NCI-H524 (cell line): ENCODE data around the gene TRAPPC10.
"Not testable (repeated sequence)": the region's sequence is repeated elsewhere in the genome, so short reads cannot be mapped to it uniquely, and the experiment has no call there.

Experiments used
- DNase-seq, 2 experiments: peaks; one replicate each; lab custom pipeline; 2025; lab: John Stamatoyannopoulos, UW

The TRAPPC10 gene

DNA sequence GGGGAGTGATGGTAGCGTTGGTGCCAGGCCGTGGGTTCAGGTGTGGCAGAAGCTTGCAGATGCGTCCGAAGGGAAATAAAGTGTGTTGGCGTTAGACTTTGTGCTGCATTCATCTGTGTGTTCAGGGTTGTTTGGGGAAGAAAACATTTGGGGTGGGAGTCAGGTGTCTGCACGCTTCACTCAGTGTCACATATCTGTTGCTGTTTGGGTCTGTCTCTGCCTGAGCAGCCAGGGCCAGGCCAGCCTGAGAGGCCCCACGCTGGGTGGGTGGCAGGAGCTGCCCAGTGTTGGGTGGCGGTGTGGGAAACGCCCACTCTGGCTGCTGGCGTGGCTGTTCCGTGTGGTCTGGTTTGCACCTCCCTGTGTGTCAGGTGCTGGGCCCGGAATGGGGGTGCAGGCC lies 133.5 kb downstream of the TRAPPC10 start:
- not testable (repeated sequence) for DNase-seq

DNA sequence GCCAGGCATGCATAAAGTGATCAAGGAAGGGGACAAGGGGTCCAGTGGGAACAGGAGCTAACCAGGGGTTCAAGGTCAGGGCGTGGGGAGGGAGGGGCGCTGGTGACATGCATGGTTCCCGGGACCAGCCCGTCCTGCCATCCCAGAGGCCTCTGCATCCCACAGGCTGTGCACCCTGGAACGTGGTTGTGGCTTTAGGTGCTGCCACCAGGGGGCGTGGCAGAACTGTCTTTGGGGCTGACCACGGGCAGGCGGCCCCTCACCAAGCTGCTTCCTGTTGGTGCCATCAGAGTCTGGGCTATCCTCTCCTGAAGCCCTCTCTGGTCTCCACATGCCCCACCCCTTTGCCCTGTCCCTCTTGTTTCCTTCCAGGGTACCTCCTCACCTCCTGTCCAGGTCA lies 135.0 kb downstream of the TRAPPC10 start:
- DNase-seq: not testable (repeated sequence)

DNA sequence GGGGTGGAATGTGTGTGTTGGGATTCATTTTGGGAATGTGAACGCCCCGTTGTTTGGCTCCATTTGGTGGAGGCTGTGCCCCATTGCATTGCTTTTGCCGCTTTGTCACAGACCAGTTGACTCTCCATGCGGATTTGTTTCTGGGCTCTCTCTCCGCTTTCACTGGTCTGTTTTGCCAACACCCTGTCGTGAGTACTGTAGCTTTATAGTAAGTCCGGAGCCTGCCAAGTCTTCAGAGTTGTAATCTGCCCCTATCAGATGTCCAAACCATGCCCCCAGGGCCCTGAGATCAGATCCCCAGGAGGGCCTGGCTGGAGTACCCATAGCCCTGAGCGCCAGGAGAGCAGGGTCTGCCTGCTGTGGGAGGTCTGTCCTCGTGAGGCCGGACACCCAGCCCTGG lies 138.1 kb downstream of the TRAPPC10 start:
- DNase-seq: not testable (repeated sequence)

DNA sequence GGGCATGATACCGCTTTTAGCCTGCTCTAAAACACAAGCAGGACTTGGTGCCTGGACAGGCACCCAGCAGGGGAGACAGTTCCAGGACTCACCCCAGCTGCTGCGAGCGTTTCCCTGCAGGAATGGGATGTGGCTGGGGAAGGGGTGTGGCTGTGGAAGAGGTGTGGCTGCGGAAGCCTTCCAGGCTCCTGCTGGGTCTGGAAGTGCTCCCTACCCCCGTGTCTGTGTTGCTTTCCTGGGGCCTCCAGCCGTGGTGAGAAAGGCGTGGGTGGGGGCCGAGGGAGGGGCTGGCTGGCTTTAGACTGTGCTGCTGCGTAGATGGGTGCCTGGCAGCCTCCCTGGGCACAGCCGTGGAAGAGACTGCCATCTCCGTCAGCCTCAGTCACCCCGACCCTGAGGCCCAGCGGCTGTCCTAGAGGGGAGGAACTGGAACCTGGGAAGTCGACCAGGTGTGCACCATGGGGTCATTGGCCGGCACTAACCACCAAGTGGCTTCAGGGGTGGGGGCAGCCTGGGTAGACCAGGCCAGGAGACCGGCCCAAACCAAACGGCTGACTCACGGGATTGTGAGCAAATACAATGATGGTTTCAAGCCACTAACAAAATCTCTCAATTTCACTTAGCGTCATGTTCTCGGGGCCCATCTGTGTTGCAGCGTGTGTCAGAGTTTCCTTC lies 141.2 kb downstream of the TRAPPC10 start:
- DNase-seq: not testable (repeated sequence)

DNA sequence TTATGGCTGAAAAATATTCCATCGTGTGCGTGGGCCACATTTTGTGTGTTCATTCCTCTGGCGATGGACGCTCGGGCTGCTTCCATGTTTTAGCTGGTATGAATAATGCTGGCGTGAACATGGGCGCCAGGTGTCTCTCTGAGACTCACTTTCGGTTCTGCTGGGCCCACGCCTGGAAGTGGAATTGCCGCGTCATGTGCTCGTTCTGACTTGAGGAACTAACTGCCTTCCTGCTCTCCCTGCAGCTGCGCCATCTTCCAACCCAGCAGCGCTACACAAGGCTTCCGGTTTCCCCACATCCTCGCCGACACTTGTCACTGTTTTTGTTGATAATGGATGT lies 141.8 kb downstream of the TRAPPC10 start:
- DNase-seq: not testable (repeated sequence)

DNA sequence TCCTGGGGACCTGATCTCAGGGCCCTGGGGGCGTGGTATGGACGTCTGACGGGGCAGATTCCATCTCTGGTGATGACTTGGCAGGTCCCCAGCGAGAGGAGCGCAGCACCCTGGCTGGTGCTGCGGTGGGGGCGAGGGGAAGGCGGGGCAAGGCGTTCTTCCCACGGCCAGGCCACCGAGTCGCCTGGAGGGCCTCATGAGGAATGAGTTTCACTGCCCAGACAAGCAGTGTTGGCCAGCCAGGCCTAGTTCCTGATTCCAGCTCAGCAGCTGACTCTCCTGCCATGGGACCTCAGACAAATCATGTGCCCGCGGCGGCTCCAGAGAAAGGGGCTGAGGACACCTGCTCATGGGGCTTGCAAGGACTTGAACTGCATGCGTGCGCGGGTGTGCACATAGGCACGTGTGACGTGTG lies 142.7 kb downstream of the TRAPPC10 start:
- DNase-seq: not testable (repeated sequence)

DNA sequence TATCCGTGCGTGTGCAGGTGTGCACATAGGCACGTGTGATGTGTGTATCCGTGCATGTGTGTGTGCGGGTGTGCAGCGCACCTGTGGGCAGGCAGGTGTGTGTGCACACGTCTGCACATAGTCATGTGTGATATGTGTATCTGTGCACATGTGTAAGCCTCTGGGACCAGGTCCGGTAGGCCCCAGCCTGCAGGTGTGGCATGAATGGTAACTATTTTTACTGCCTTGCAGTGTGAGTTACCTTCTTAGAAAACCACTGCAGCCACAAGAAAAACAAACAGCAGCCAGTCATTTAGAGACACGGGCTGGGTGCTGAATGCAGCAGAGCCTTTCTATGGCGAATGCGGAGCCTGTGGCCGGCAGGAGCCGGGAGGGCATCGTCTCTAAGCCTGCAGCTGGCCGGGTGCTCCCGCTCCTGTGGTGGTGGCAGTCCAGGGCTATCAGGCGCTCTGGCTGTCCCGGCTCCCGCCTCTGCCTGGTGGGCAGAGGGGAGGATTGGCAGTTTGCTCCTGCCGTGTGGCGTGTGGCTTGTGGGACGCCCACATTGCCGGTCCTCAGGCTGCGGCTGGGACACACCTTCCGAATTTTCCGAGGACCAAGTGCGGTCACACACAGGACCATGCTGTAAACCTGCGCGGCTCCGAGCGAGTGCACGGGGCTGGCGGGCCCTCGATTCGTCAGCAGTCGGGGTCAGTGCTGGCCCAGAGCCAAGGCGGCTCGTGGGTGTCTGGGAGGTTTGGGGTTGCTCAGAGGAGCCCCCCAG lies 143.3 kb downstream of the TRAPPC10 start:
- DNase-seq: not testable (repeated sequence)

DNA sequence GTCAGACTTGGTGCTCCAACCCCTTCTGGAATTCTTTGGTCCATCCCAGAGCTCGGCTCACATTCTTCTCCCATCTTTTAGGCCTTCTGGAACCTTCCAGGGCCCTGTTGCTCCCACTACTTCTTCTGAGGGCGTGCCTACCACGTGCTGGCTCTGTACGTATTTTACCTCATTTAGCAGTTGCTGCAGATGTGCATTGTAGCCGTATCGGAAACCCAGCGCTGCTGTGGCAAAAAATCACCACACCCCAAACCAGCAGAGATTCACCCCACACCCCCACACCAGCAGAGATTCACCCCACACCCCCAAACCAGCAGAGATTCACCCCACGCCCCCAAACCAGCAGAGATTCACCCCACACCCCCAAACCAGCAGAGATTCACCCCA lies 143.9 kb downstream of the TRAPPC10 start:
- DNase-seq: not testable (repeated sequence)
